HL-60 (cell line): ENCODE measurements around the gene RPL27A.

Experiments used
- CTCF ChIP-seq: IDR thresholded peaks from one replicate; pipeline ENCODE4 v1.5.1; 2011; ENCODE audit warnings: low read length, control low read depth, inconsistent platforms; ENCODE audit not compliant: insufficient read depth
- GABPA ChIP-seq: IDR thresholded peaks from 2 replicates; pipeline ENCODE4 v1.6.1; 2012; ENCODE audit warnings: low read depth

DNA sequence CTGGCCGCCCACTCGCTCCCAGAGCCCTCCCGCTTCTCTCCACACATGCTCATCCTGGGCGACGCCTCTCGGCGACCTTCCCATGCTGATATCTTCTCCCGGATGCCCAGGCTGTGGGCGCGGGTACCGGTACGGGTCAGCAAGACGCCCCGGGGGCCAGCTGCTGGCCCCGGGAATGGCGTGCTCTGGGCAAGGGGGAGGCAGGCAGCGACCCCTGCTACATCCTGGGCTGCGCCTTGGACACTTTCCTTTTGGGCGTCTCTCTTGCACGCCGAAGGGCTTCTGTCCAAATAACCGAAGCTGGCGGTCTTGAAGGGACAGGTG, 48.1 kb downstream of the RPL27A start:
- TF ChIP-seq CTCF (no peak), GABPA (no peak)
